Upper lobe of left lung (tissue), 4 donors: ENCODE results near the gene PANX2.

Experiments
- EP300 ChIP-seq, 4 donors: sonication (generic); formaldehyde crosslinking; IDR thresholded peaks; one replicate each; pipeline ENCODE4 v1.5.1; 2017; ENCODE audit warnings: antibody characterized with exemption in 4 of 4, control low read depth in 2 of 4
- POLR2A ChIP-seq, 4 donors: fragments of 450-650 bp; IDR thresholded peaks; one replicate each; pipeline ENCODE4 v1.5.1; 2016 to 2017; ENCODE audit warnings: antibody characterized with exemption in 4 of 4, mild to moderate bottlenecking in 2 of 4
- POLR2AphosphoS5 ChIP-seq, 2 donors: sonication (generic); formaldehyde crosslinking; IDR thresholded peaks; one replicate each; pipeline ENCODE4 v1.5.1; 2017; ENCODE audit warnings: antibody characterized with exemption in 2 of 2
- TF ChIP-seq, protein P1 (sequence below), 6 experiments: fragments of 450-650 bp in 4 of 6; fragments of 200-600 bp in 2 of 6; sonication (generic) in 2 of 6; IDR thresholded peaks; one replicate each; pipeline ENCODE4 v1.5.1; 2016 to 2019; ENCODE audit warnings: antibody characterized with exemption in 6 of 6

DNA sequence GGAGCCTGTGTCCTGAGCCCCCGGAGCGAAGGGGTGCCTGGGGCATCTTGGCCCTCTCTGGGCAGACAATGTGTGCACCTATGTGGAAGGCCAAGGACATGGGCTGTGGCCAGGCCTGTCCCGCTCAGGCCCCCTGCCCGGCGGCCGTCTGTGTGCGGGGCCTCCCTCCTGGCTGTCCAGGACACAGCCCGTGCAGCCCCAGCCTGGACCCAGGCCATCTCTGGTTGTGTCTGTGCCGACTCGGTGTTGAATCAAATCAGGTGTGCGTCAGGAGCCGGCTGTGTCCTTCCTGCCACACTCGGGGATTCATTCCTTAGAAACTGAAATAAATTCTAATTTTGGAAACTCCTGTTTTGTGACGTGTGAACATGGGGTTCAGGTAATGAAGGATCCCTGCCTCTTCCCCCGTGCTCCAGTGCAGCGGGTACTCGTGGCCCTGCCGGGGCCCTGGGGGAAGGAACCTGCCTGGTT lies 28.8 kb downstream of the PANX2 start:
- TF ChIP-seq, protein P1, sequence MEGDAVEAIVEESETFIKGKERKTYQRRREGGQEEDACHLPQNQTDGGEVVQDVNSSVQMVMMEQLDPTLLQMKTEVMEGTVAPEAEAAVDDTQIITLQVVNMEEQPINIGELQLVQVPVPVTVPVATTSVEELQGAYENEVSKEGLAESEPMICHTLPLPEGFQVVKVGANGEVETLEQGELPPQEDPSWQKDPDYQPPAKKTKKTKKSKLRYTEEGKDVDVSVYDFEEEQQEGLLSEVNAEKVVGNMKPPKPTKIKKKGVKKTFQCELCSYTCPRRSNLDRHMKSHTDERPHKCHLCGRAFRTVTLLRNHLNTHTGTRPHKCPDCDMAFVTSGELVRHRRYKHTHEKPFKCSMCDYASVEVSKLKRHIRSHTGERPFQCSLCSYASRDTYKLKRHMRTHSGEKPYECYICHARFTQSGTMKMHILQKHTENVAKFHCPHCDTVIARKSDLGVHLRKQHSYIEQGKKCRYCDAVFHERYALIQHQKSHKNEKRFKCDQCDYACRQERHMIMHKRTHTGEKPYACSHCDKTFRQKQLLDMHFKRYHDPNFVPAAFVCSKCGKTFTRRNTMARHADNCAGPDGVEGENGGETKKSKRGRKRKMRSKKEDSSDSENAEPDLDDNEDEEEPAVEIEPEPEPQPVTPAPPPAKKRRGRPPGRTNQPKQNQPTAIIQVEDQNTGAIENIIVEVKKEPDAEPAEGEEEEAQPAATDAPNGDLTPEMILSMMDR (IDR thresholded peaks at IDR 0.05) = no peak
- TF ChIP-seq POLR2A (IDR thresholded peaks at IDR 0.05) = no peak
- TF ChIP-seq EP300 (IDR thresholded peaks at IDR 0.05) = no peak
- no peak for TF ChIP-seq POLR2AphosphoS5 (IDR thresholded peaks at IDR 0.05)
